HG02943 (cell line): ENCODE measurements around the gene MCF2L2.

Experiments
- ATAC-seq: cut with Tn5 transposase; IDR thresholded peaks from one replicate; pipeline ENCODE4 v1.9.1; 2021; ENCODE audit warnings: mild to moderate bottlenecking, low read depth, moderate library complexity; ENCODE audit not compliant: unreplicated experiment

The MCF2L2 gene

GRCh38 chr3:183329543-183329942 lies 98.9 kb downstream of the MCF2L2 start:
- ATAC-seq = no peak

GRCh38 chr3:183328823-183329222 lies 99.6 kb downstream of the MCF2L2 start:
- ATAC-seq = no peak

- ATAC-seq = no peak
Measured at GRCh38 chr3:183328164-183328563, 100.3 kb downstream of the MCF2L2 start.

- ATAC-seq = no peak
Measured at GRCh38 chr3:183327343-183327742, 101.1 kb downstream of the MCF2L2 start.

- ATAC-seq = no peak
Measured at GRCh38 chr3:183324083-183324482, 104.3 kb downstream of the MCF2L2 start.

GRCh38 chr3:183319371-183319770 lies 109.0 kb downstream of the MCF2L2 start:
- ATAC-seq = no peak

- ATAC-seq = no peak
Measured at GRCh38 chr3:183318877-183319276, 109.5 kb downstream of the MCF2L2 start.

- ATAC-seq = no peak
Measured at GRCh38 chr3:183317886-183318865, 110.2 kb downstream of the MCF2L2 start.

- no peak for ATAC-seq
Measured at GRCh38 chr3:183317271-183317670, 111.1 kb downstream of the MCF2L2 start.

- no peak for ATAC-seq
Measured at GRCh38 chr3:183315739-183316138, 112.7 kb downstream of the MCF2L2 start.

GRCh38 chr3:183313764-183314163 lies 114.7 kb downstream of the MCF2L2 start:
- ATAC-seq = no peak

GRCh38 chr3:183313351-183313750 lies 115.1 kb downstream of the MCF2L2 start:
- ATAC-seq = no peak

- no peak for ATAC-seq
Measured at GRCh38 chr3:183312433-183312832, 116.0 kb downstream of the MCF2L2 start.

GRCh38 chr3:183310936-183311335 lies 117.5 kb downstream of the MCF2L2 start:
- no peak for ATAC-seq

GRCh38 chr3:183309276-183309675 lies 119.1 kb downstream of the MCF2L2 start:
- ATAC-seq = no peak

GRCh38 chr3:183308751-183309150 lies 119.7 kb downstream of the MCF2L2 start:
- no peak for ATAC-seq

- no peak for ATAC-seq
Measured at GRCh38 chr3:183307749-183308148, 120.7 kb downstream of the MCF2L2 start.

GRCh38 chr3:183306798-183307671 lies 121.4 kb downstream of the MCF2L2 start:
- no peak for ATAC-seq

- ATAC-seq = no peak
Measured at GRCh38 chr3:183303690-183304089, 124.7 kb downstream of the MCF2L2 start.

- no peak for ATAC-seq
Measured at GRCh38 chr3:183301937-183302580, 126.4 kb downstream of the MCF2L2 start.
